Activated CD4-positive, alpha-beta T cell treated with anti-CD3 and anti-CD28 coated beads, Interleukin-2, amount 10 ng/mL, durations not matched to agents 24 days and 14 days (primary cell): ENCODE results near the gene SMURF1. TPM values are rescaled to one million over a fixed set of nuclear protein-coding genes. Genes with fewer than 3 reads are reported as not detected.

Source experiments
- DNase-seq: peaks from one replicate; pipeline ENCODE4 v3.0.0; 2022
- H3K27ac Mint-ChIP-seq: one replicate; pipeline ENCODE4 v1.8.0; 2022; ENCODE audit warnings: mild to moderate bottlenecking, mixed read lengths
- H3K27me3 Mint-ChIP-seq: one replicate; pipeline ENCODE4 v1.8.0; 2022; ENCODE audit warnings: mixed read lengths
- H3K36me3 Mint-ChIP-seq: one replicate; pipeline ENCODE4 v1.8.0; 2022; ENCODE audit warnings: low read depth, mild to moderate bottlenecking, mixed read lengths
- H3K4me1 Mint-ChIP-seq: one replicate; pipeline ENCODE4 v1.8.0; 2021; ENCODE audit warnings: mixed read lengths
- H3K4me3 Mint-ChIP-seq: one replicate; pipeline ENCODE4 v1.8.0; 2022; ENCODE audit warnings: mild to moderate bottlenecking, moderate library complexity, mixed read lengths
- H3K9me3 Mint-ChIP-seq: one replicate; pipeline ENCODE4 v1.8.0; 2021; ENCODE audit warnings: mixed read lengths
- intact Hi-C: fragments of 100-400 bp; cut with micrococcal nuclease; formaldehyde crosslinking; loops from one replicate; pipeline ENCODE4 v1.15.1; 2023
- total RNA-seq: library from RNA; stranded (reverse); gene quantifications from 2 replicates; pipeline ENCODE4 v1.2.3, GENCODE V29; 2022

The SMURF1 gene
- total RNA-seq, 1 donor from 2014 or later = 12.5 TPM

DNA sequence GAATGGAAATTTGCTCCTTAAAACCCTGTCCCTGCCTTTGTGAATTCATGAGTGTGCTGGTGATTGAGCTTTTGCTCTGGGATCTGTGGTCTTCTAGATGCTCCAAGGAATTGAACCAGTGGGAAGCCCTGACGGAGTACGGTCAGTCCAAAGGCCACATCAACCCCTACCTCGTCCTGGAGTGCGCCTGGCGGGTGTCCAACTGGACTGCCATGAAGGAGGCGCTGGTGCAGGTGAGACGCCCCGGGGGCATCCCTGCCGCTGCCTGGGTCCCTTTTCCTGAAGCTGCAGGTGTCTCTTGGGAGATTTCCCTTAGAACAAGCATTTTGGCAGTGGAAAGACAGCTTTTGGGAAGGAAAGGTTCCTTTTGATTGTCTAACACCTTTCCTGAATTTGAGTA lies 165.2 kb downstream of the SMURF1 start:
- peaks cover 65% of the 10 kb centered on the region for H3K36me3 Mint-ChIP-seq
- no peaks in the 10 kb centered on the region for H3K9me3 Mint-ChIP-seq
- H3K4me1 Mint-ChIP-seq = no peaks in the 10 kb centered on the region
- no peaks in the 10 kb centered on the region for H3K27me3 Mint-ChIP-seq
- H3K4me3 Mint-ChIP-seq = no peak overlapping the region
- DNase-seq = no peak
- no peak overlapping the region for H3K27ac Mint-ChIP-seq
- intact Hi-C loops = no loop called here

Other genes with a start within 250 kb of the SMURF1 start
- gene KPNA7, start 64.0 kb upstream of the SMURF1 start, total RNA-seq = not detected in 2 replicates
- not detected in 2 replicates for gene MYH16, start 128.7 kb upstream of the SMURF1 start, total RNA-seq
- 76.0 and 80.8 TPM in 2 replicates for gene ARPC1A, start 181.8 kb upstream of the SMURF1 start, total RNA-seq
- gene ARPC1B, start 230.6 kb upstream of the SMURF1 start, total RNA-seq = 248 and 250 TPM in 2 replicates